Progenitor cell of endocrine pancreas (in vitro differentiated cells): ENCODE measurements around the gene ARHGAP11B. TPM values are rescaled to one million over a fixed set of nuclear protein-coding genes. Genes with fewer than 3 reads are reported as not detected.
"Not testable (repeated sequence)": the region's sequence is repeated elsewhere in the genome, so short reads cannot be mapped to it uniquely, and the experiment has no call there.

Experiments used
- DNase-seq: peaks from one replicate; pipeline ENCODE4 v3.0.0; 2021; ENCODE audit warnings: low spot score; ENCODE audit not compliant: unreplicated experiment
- H3K27ac Mint-ChIP-seq: 2 replicates; pipeline ENCODE4 v1.8.0; 2021; ENCODE audit warnings: mild to moderate bottlenecking, moderate library complexity, mixed read lengths
- H3K27me3 Mint-ChIP-seq: 2 replicates; pipeline ENCODE4 v1.8.0; 2021; ENCODE audit warnings: mixed read lengths
- H3K36me3 Mint-ChIP-seq: 2 replicates; pipeline ENCODE4 v1.8.0; 2022; ENCODE audit warnings: mixed read lengths; ENCODE audit not compliant: insufficient read depth
- H3K4me1 Mint-ChIP-seq: 2 replicates; pipeline ENCODE4 v1.8.0; 2021; ENCODE audit warnings: low read depth, mixed read lengths
- H3K4me3 Mint-ChIP-seq: 2 replicates; pipeline ENCODE4 v1.8.0; 2021; ENCODE audit warnings: low read depth, mild to moderate bottlenecking, moderate library complexity, mixed read lengths
- H3K9me3 Mint-ChIP-seq: 2 replicates; pipeline ENCODE4 v1.8.0; 2021; ENCODE audit warnings: low read depth, mixed read lengths
- total RNA-seq: library from RNA; stranded (reverse); gene quantifications from 2 replicates; pipeline ENCODE4 v1.2.1, GENCODE V29; 2021

ARHGAP11B gene

DNA sequence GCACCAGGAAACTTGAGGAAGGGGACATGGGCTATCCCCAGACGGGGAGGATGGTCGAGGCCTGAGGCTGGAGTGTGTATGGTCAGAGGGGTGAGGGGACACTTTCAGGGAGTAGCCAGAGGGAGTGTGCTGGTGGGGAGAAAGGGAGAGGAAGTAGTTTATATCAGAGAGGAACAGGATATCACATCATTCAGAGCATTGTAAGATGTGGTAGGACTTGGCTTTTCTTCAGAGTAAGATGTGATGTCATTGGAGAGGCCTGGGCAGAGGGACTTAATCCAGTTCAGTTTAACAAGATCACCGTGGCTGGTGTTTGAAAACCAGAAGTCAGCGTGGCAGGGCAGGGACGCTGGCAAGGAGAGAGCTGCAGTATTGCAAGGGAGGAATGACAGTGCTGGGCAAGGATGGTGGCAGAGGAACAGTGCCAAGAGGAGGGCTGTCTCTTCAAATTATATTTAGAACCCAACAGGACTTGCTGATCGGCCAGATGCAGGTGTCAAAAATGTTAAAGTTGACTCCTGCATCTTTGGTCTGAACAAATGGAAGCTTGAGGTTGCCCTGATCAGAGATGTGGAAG is 59.9 kb downstream of the ARHGAP11B start:
- not testable (repeated sequence) for H3K4me3 Mint-ChIP-seq, H3K9me3 Mint-ChIP-seq, H3K27ac Mint-ChIP-seq, H3K4me1 Mint-ChIP-seq, DNase-seq, H3K36me3 Mint-ChIP-seq, H3K27me3 Mint-ChIP-seq

DNA sequence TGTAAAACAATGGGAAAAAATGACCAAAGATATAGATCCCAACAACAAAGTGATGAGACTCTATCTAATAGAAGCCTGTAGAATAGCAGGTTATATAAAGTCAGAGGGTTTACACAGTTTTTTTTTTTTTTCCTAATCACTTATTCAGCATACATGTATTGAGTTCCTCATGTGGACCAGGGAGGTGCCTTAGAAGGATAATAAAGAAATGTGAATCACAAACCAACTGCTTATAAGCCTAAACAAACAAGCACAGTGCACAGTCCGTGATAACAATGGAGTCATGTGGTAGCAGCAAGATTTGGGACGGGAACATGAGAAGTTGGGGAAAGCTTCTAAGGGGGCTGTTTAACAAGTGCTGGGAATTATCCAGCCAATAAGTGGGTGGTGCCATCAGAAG is 60.7 kb downstream of the ARHGAP11B start:
- H3K36me3 Mint-ChIP-seq, H3K4me3 Mint-ChIP-seq, DNase-seq, H3K4me1 Mint-ChIP-seq, H3K27me3 Mint-ChIP-seq, H3K9me3 Mint-ChIP-seq, H3K27ac Mint-ChIP-seq: not testable (repeated sequence)

Other genes with a start within 250 kb of the ARHGAP11B start
- gene CHRFAM7A, start 232.6 kb upstream of the ARHGAP11B start, total RNA-seq, result 0.96 and 1.1 TPM in 2 replicates
- gene GOLGA8R, start 211.9 kb upstream of the ARHGAP11B start, total RNA-seq, result 0.31 and 0.55 TPM in 2 replicates
- gene GOLGA8Q, start 74.1 kb upstream of the ARHGAP11B start, total RNA-seq, result not detected in 2 replicates
- gene GOLGA8H, start 22.1 kb upstream of the ARHGAP11B start, total RNA-seq, result 0.27 and 0.34 TPM in 2 replicates